ENCODE measurements around the gene SLC8B1.

DNA sequence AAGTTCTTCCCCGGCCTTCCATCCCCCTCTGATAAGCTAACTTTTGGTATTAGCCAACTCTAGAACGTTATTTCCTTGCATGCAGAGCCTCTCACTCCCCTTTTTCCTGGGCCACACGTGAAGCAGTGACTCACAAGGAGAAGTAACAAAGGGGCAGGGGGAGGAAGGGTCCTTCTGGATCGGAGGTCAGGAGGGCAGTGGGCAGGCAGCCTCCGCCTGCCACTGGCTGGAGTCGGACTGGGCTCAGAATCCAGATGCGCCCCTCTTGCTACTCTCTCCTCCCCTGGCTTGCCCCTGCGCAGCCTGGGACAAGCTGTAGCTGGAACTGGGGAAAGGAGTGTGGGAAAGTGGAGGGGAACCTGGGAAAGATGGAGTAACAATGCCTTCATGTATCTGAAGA, 58.6 kb downstream of the SLC8B1 start:
- no peak for TF ChIP-seq CTCF (IDR thresholded peaks at IDR 0.05)
- TF ChIP-seq POLR2A (IDR thresholded peaks at IDR 0.05) = no peak
